PFSK-1 (cell line): ENCODE data around the gene CNTNAP2.

Experiments
- FOXP2 ChIP-seq: optimal IDR thresholded peaks from 2 replicates; pipeline ENCODE3; 2011; ENCODE audit warnings: borderline replicate concordance, control low read depth, inconsistent platforms; ENCODE audit not compliant: insufficient read depth; ENCODE audit errors: extremely low read length, extremely low read depth
- POLR2AphosphoS5 ChIP-seq: IDR thresholded peaks from 2 replicates; pipeline ENCODE4 v1.6.1; 2012; ENCODE audit warnings: low read depth, mild to moderate bottlenecking, control low read depth, low read length, moderate library complexity
- REST ChIP-seq, 2 experiments: IDR thresholded peaks; 2 replicates each; pipeline versions ENCODE4 v1.6.1 to v1.8.0; 2011 to 2012; ENCODE audit warnings: low read depth in 2 of 2, low read length in 2 of 2, control low read depth in 1 of 2, inconsistent platforms in 1 of 2, mild to moderate bottlenecking in 1 of 2, moderate library complexity in 1 of 2; ENCODE audit not compliant: insufficient read depth in 1 of 2
- SIN3A ChIP-seq: IDR thresholded peaks from 2 replicates; pipeline ENCODE4 v1.6.1; 2012; ENCODE audit warnings: mild to moderate bottlenecking, low read length, moderate library complexity, borderline replicate concordance; ENCODE audit not compliant: insufficient read depth
- TAF1 ChIP-seq: IDR thresholded peaks from 2 replicates; pipeline ENCODE4 v1.6.1; 2012; ENCODE audit warnings: low read length, control low read depth, borderline replicate concordance; ENCODE audit not compliant: insufficient read depth

Gene CNTNAP2

GRCh38 chr7:147033641-147034040 lies 917.0 kb downstream of the CNTNAP2 start:
- no peak for TF ChIP-seq TAF1
- TF ChIP-seq REST (IDR thresholded peaks at IDR 0.05; ENCODE audit: insufficient read depth in 1 of 2, low read depth in 2 of 2, low read length in 2 of 2), result no peak
- no peak for TF ChIP-seq SIN3A

- no peak for TF ChIP-seq TAF1
- no peak for TF ChIP-seq REST (IDR thresholded peaks at IDR 0.05; ENCODE audit: insufficient read depth in 1 of 2, low read depth in 2 of 2, low read length in 2 of 2)
- TF ChIP-seq FOXP2, result no peak
Observed at GRCh38 chr7:147041438-147041837, 924.8 kb downstream of the CNTNAP2 start.

DNA sequence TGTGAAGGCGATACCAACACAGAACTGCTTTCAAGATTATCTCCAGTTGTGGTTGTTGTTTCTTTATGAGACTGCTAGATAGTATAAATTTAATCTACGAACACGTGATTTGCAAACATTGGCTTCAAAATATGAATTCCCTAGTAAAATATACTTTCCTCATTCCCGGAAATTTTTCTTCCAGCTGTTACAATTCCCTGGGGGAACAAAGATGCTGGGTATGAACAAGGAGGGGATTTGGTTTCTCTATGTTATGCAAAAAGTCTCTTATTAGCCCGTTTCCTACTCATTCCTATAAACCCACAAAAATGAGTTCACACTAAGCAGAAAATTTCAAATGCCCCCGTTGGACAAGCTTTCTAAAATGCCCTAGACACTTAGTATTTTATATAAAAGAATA lies 928.3 kb downstream of the CNTNAP2 start:
- TF ChIP-seq POLR2AphosphoS5 (no peak), FOXP2 (no peak), REST (IDR thresholded peaks at IDR 0.05; ENCODE audit: insufficient read depth in 1 of 2, low read depth in 2 of 2, low read length in 2 of 2) (no peak), SIN3A (no peak), TAF1 (no peak)

- TF ChIP-seq TAF1 (no peak), SIN3A (no peak), POLR2AphosphoS5 (no peak), REST (IDR thresholded peaks at IDR 0.05; ENCODE audit: insufficient read depth in 1 of 2, low read depth in 2 of 2, low read length in 2 of 2) (no peak), FOXP2 (no peak)
Observed at GRCh38 chr7:147047696-147048095, 931.1 kb downstream of the CNTNAP2 start.

GRCh38 chr7:147048864-147049263 lies 932.3 kb downstream of the CNTNAP2 start:
- no peak for TF ChIP-seq TAF1
- no peak for TF ChIP-seq POLR2AphosphoS5
- TF ChIP-seq FOXP2, result no peak
- no peak for TF ChIP-seq REST (IDR thresholded peaks at IDR 0.05; ENCODE audit: insufficient read depth in 1 of 2, low read depth in 2 of 2, low read length in 2 of 2)
- TF ChIP-seq SIN3A, result no peak
